Measurements from ENCODE around the gene MB21D2. TPM values are rescaled to one million over a fixed set of nuclear protein-coding genes. Genes with fewer than 3 reads are reported as not detected.

MB21D2 gene
- total and polyA plus RNA-seq, 2 of the 8 experiments (the other 6 are each of a cell fraction or from before 2014, with no cell fraction given): 10.0 to 21.0 TPM

Other genes starting within 250 kb of the MB21D2 start
- 13.6 and 16.6 TPM in 2 replicates for gene FGF12, start 190.3 kb downstream of the MB21D2 start, total RNA-seq (2021; fragmentation: NEBNext Ultra II Directional; extraction: Animal tissue kit (Norgen Biotek cat#: 25700))
- gene FGF12, start 190.3 kb downstream of the MB21D2 start, polyA plus RNA-seq (2011; rRNA removed): 3.0 and 4.1 TPM in 2 replicates

Data from H1 (cell line).